Measurements from ENCODE around the gene ASL.
"Not testable (repeated sequence)": the region's sequence is repeated elsewhere in the genome, so short reads cannot be mapped to it uniquely, and the experiment has no call there.

The ASL gene

GRCh38 chr7:66095010-66095409, 19.4 kb downstream of the ASL start:
- TF ChIP-seq CTCF (IDR thresholded peaks at IDR 0.05; ENCODE audit: borderline replicate concordance, control extremely low read depth, extremely low read depth, insufficient read depth, missing control alignments), result no peak
- in situ Hi-C loops (cut with MboI; ENCODE audit: low sequenced_read_pairs, unreplicated experiment), result no loop called here

GRCh38 chr7:66099232-66099550, 23.6 kb downstream of the ASL start:
- no peak for DNase-seq (ENCODE audit: low spot score)
- in situ Hi-C loops (cut with MboI; ENCODE audit: low sequenced_read_pairs, unreplicated experiment), result no loop called here
- no peak for TF ChIP-seq CTCF (IDR thresholded peaks at IDR 0.05; ENCODE audit: borderline replicate concordance, control extremely low read depth, extremely low read depth, insufficient read depth, missing control alignments)

More at GRCh38 chr7:66095010-66095409, 19.4 kb downstream of the ASL start:
- DNase-seq (ENCODE audit: low spot score), result no peak

DNA sequence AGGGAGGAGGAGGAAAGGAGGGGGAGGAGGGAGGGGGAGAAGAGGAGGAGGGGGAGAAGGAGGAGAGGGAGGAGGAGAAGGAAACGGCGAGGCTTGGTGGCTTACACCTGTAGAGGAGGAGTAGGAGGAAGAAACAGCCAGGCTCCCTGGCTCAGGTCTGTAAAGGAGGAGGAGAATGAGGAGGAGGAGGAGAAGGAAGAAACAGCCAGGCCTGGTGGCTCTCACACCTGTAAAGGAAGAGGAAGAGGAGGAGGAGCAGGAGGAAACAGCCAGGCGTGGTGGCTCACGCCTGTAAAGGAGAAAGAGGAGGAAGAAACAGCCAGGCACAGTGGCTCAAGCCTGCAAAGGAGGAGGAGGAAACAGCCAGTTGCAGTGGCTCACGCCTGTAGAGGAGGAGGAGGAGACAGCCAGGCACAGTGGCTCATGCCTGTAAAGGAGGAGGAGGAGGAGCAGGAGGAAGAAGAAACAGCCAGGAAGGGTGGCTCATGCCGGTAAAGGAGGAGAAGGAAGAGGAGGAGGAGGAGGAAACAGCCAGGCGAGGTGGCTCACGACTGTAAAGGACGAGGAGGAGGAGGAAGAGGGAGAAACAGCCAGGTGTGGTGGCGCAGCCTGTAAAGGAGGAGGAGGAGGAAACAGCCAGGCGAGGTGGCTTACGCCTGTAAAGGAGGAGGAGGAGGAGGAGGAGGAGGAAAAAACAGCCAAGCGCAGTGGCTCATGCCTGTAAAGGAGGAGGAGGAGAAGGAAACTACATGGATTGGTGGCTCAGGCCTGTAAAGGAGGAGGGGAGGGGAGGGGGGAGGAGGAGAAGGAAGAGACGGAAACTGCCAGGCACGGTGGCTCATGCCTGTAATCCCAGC, 24.2 kb downstream of the ASL start:
- no peak for TF ChIP-seq CTCF (IDR thresholded peaks at IDR 0.05; ENCODE audit: borderline replicate concordance, control extremely low read depth, extremely low read depth, insufficient read depth, missing control alignments)
- in situ Hi-C loops (cut with MboI; ENCODE audit: low sequenced_read_pairs, unreplicated experiment), result no loop called here
- DNase-seq (ENCODE audit: low spot score), result no peak

- in situ Hi-C loops (cut with MboI; ENCODE audit: low sequenced_read_pairs, unreplicated experiment), result no loop called here
- no peak for DNase-seq (ENCODE audit: low spot score)
- no peak for TF ChIP-seq CTCF (IDR thresholded peaks at IDR 0.05; ENCODE audit: borderline replicate concordance, control extremely low read depth, extremely low read depth, insufficient read depth, missing control alignments)
These were observed 24.9 kb downstream of the ASL start for GRCh38 chr7:66100408-66101050.

DNA sequence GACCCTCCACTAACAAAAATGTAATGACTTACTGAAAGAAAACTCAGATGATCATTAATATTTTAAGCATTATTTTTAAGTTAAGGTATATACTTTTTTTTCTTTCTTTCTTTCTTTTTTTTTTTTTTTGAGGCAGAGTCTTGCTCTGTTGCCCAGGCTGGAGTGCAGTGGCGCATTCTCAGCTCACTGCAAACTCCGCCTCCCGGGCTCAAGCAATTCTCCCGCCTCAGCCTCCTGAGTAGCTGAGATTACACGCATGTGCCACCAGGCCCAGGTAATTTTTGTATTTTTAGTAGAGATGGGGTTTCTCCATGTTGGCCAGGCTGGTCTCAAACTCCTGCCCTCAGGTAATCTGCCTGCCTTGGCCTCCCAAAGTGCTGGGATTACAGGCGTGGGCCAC, 26.5 kb downstream of the ASL start:
- in situ Hi-C loops (cut with MboI; ENCODE audit: low sequenced_read_pairs, unreplicated experiment); DNase-seq (ENCODE audit: low spot score): not testable (repeated sequence)

GRCh38 chr7:66103994-66104393, 28.4 kb downstream of the ASL start:
- DNase-seq (ENCODE audit: low spot score); in situ Hi-C loops (cut with MboI; ENCODE audit: low sequenced_read_pairs, unreplicated experiment): not testable (repeated sequence)

GRCh38 chr7:66105263-66105748, 29.7 kb downstream of the ASL start:
- TF ChIP-seq CTCF (IDR thresholded peaks at IDR 0.05; ENCODE audit: borderline replicate concordance, control extremely low read depth, extremely low read depth, insufficient read depth, missing control alignments), result no peak
- in situ Hi-C loops (cut with MboI; ENCODE audit: low sequenced_read_pairs, unreplicated experiment), result no loop called here
- no peak for DNase-seq (ENCODE audit: low spot score)

DNA sequence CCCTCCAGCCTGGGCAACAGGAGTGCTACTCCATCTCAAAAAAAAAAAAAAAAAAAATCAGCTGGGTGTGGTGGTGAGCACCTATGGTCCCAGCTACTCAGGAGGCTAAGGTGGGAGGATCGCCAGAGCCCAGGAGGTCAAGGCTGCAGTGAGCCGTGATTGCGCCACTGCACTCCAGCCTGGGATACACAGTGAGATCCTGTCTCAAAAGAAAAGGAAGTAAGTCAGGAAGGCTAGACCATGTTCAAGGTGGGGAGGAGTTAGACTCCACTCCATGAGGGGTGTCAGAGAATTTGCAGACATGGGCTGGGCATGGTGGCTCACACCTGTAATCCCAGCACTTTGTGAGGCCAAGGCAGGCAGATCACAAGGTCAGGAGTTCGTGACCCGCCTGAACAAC, 32.8 kb downstream of the ASL start:
- DNase-seq (ENCODE audit: low spot score); in situ Hi-C loops (cut with MboI; ENCODE audit: low sequenced_read_pairs, unreplicated experiment): not testable (repeated sequence)

Measured in GM13976 (cell line).